Right renal cortex interstitium (tissue), 3 donors: ENCODE measurements around the gene TTLL5. TPM values are rescaled to one million over a fixed set of nuclear protein-coding genes. Genes with fewer than 3 reads are reported as not detected.

Experiments used
- DNase-seq, 3 donors: peaks; one replicate each; pipeline ENCODE4 v3.0.0-alpha.2; 2013; ENCODE audit warnings: low read depth in 3 of 3, low spot score in 2 of 3
- polyA plus RNA-seq, 3 donors: library from polyadenylated mRNA; unstranded; fragments of 120-200 nt; gene quantifications; one replicate each; pipeline ENCODE4 v1.2.1, GENCODE V29; 2013; ENCODE audit not compliant: insufficient read length in 3 of 3

Gene TTLL5
- polyA plus RNA-seq, 3 donors = 28.7 to 35.1 (median 33.1) TPM

DNA sequence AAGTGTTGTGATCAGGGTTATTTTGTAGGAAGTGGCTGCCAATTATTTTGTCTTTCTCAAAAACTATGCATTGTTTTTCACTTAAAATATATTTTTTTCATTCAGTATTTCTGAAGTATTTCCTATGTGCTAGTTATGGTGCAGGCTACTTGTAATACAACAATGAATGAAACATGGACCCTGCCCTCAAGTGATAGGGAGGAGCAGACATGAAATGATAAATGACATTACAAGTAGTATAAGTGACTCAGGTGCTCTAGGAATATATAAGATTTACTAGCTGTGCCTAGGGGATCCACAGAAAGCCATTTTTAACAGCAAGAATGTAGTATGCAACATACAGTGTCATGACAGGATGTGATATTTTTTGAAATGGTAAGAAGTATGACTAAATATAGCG lies 65.3 kb downstream of the TTLL5 start:
- DNase-seq = no peak

- no peak for DNase-seq
These were observed 66.1 kb downstream of the TTLL5 start for GRCh38 chr14:75727124-75727523.

- DNase-seq = no peak
These were observed 71.8 kb downstream of the TTLL5 start for GRCh38 chr14:75732888-75733287.

DNA sequence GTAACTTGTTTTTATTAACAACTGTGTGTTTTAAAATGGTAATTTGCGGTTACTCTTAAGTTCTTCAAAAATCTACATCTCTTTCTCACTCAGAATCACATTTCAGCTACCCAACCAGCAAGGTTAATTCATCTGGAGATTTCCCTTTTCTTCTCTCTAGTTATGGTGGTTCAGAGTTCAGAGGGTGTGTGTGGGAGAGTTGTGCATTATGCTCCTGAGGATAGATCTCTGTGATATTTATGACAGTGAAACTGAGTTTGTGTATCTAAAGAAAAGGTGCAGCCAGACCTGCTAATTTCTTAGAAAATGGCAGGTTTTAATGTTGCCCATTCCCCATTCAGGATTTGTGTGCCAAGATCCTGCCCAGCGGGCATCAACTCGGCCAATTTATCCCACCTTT lies 73.8 kb downstream of the TTLL5 start:
- no peak for DNase-seq

- no peak for DNase-seq
These were observed 75.9 kb downstream of the TTLL5 start for GRCh38 chr14:75736845-75737485.

GRCh38 chr14:75738192-75738591 lies 77.1 kb downstream of the TTLL5 start:
- no peak for DNase-seq

- DNase-seq = no peak
These were observed 81.8 kb downstream of the TTLL5 start for GRCh38 chr14:75742867-75743266.

GRCh38 chr14:75747899-75748298 lies 86.9 kb downstream of the TTLL5 start:
- DNase-seq = no peak

GRCh38 chr14:75748336-75748735 lies 87.3 kb downstream of the TTLL5 start:
- no peak for DNase-seq

DNA sequence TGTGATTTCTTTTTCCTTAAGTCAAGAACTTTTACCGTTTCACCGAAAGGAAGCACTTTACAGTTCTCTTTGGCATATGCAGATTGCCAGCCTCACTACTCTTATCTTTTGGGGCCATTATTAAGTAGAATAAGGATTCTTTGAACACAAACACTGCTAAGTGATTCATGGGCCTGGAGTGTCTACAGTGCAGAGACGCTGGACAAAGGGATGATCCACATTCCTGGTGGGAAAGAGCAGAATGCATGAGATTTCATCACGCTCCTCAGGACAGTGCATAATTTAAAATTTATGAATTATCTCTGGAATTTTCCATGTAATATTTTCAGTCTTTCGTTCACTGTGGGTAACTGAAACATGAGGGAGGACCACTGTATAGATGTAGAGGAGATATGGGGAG lies 90.2 kb downstream of the TTLL5 start:
- no peak for DNase-seq

DNA sequence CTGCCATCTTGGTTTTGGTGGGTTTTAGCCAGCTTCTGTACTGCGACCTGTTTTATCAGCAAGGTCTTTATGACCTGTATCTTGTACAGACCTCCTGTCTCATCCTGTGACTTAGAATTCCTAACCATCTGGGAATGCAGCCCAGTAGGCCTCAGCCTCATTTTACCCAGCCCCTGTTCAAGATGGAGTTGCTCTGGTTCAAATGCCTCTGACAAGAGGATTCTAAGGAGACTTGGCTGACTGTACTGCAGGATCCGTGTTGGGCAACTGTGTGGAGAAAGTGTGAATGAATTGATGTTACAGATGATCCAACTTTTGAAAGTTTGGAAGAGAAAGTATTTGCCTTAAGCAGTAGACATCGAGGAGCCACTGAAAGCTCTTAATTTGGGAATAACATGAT lies 91.0 kb downstream of the TTLL5 start:
- DNase-seq = no peak

GRCh38 chr14:75752907-75753594 lies 92.0 kb downstream of the TTLL5 start:
- DNase-seq = no peak

DNA sequence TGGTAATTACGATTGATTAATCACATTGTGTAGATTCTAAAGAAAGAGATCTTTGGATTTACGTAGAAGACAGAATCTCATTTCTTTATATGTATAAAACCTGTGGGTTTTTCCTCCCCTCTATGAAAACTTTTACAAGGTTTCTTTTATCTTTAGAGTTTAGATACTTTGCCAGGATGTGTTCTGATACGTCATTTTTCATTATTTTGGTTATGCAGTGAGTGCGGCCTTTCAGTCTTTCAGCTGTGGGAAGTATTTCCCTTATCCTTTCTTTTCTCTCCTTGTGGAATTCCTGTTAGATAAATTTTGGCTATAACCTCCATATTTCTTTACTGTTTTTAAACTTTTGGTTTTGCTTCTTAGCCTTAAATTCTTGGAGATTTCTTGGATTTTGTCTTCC lies 92.7 kb downstream of the TTLL5 start:
- DNase-seq = no peak

DNA sequence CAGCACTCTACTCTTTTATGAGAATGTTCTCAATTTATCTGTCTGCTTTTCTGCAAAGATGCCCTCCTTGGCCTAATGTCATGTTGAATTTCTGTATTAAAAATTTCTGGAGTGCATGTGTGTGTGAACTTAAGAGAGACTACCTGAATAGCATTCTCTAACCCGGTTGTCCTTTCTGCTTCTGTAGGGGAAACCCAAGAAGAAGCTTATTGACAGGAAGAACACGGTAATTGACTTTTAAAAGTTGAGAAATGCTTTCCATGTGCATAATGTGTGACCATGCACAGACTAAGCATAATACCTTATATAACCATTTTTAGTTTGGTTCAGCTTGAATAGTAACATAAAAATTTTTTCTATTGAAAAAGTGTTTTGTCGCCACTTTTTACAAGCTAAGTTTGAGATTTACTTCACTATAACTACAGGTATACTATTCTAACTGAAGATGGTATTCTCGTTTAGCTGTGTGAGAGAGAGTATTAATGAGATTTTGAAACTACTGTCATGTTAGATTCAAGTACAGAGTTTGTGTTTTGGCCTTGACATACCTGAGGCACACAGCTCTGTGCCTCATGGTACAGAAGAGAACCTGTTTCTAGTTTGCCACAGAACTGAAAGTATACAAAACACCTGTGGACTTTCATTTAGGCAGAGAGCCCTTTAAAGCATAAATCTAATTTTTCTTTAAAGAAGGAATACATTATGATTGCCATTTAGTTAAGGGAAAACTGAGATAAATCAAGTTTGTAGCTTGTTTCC lies 96.8 kb downstream of the TTLL5 start:
- DNase-seq = no peak

GRCh38 chr14:75764020-75764419 lies 103.0 kb downstream of the TTLL5 start:
- no peak for DNase-seq

DNA sequence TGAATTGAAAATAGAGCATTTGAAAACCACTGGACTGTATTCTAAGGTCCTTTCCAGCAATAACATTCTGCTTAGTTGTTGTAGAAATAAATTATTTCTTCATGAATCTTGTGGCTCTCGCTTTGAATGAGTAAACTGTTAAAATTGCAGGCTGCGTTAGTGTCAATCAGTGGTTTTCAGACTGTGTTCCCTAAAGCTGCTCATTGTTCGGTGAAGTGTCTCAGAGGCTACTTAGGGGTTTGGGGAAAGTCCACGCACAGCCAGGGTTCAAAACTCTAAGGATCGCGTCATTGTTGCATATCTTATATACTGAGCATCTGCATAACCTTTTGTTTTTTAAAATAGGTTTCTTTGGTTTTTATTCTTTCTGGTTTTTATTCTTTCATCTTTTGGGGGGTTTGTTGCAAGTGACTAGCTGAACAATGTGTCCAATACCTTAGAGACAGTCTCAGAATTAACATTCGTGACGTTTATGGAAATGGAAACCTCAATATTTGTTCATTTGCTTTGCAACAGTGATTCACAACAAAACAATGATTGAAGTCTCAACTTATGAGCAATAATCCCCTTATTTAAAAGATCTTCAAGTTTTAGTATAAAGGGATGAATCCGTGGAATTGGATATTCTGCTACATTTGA lies 108.1 kb downstream of the TTLL5 start:
- DNase-seq = no peak

DNA sequence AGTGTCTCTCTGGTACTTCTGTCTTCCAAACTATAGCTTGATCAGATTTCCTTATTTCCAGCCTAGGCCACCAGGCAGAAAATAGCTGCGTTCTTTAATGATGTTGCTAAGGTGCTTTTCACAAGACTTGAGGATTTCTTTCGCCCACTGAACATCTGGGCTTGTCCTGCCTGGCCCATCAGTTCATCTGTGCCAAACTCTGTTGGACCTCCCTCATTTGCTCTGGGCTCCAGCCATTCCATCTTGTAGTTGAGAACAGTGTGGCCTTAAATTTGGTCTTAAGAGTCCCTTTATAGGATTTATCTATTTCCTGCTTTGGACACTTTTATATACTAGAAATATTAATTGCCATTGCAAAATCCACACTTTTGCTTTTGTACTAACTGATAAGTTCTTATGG lies 109.6 kb downstream of the TTLL5 start:
- DNase-seq = no peak

DNA sequence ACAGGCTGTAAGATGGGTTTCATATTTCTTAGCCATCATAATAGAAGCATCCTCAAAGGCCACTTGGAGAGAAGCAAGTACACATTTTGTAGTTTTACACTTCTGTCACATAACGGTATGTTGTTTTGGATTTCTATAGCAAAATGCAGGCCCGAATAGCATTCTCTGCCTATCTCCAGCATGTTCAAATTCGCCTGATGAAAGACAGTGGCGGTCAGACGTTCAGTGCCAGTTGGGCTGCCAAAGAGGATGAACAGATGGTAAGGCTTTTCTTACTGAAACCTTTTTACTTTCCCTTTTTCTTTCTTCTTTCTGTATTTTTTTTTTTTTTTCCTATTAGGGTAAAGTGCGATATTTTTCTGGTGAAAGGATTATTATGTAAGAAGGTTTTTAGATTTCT lies 110.5 kb downstream of the TTLL5 start:
- no peak for DNase-seq

GRCh38 chr14:75773046-75773445 lies 112.0 kb downstream of the TTLL5 start:
- DNase-seq = no peak

DNA sequence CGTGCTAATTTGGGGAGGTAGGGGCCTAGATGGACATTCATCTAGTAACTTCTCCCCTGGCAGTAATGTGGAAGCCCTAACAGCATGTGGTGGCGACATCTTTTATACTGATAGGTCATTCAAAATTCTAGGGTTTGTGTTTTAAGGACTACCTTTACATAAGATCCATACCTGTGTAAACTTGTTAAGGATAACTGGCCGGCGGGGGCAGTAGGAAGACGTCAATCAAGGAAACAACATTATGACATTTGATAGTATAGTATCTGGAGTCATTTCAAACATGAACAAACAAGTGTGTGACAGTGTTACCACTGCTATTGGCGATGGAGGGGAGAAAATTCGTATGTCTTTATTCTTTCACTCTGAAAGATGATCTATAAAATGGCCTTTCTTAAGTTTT lies 120.0 kb downstream of the TTLL5 start:
- DNase-seq = no peak

DNA sequence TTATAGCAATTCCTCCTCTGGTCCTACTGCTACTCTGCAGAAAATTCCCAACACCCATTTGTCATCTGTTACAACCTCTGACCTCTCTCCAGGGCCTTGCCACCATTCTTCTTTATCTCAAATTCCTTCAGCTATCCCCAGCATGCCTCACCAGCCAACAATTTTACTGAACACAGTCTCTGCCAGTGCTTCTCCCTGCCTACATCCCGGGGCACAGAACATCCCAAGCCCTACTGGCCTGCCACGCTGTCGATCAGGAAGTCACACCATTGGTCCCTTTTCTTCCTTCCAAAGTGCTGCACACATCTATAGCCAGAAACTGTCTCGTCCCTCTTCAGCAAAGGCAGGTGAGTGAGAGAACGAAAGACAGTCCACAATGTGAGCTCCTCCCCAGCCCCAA lies 122.1 kb downstream of the TTLL5 start:
- DNase-seq = no peak
